H1 (cell line): ENCODE data around the gene ELANE. TPM values are rescaled to one million over a fixed set of nuclear protein-coding genes. Genes with fewer than 3 reads are reported as not detected.

Experiments
- SRF ChIP-seq: IDR thresholded peaks from 2 replicates; pipeline ENCODE4 v1.6.1; 2011; ENCODE audit warnings: mild to moderate bottlenecking, low read depth, low read length, moderate library complexity
- TAF7 ChIP-seq: optimal IDR thresholded peaks from 2 replicates; pipeline ENCODE3; 2011; ENCODE audit warnings: low read depth, mild to moderate bottlenecking, inconsistent platforms, low read length, moderate library complexity, borderline replicate concordance
- polyA plus RNA-seq, 7 experiments: library from polyadenylated mRNA; depleted of rRNA in 3 of 7; stranded (reverse) in 5 of 7; unstranded in 2 of 7; fragments of >200 nt in 5 of 7; fragments of 200-250 nt in 2 of 7; gene quantifications; 1 replicate in 5 of 7; 2 replicates in 1 of 7; 4 replicates in 1 of 7; pipeline versions ENCODE4 v1.2.1 to v1.2.3, GENCODE V29; 2011 to 2013; ENCODE audit warnings: missing spikeins in 2 of 7, mixed read lengths in 2 of 7
- total RNA-seq: library from RNA; stranded (reverse); fragmentation: NEBNext Ultra II Directional; extraction: Animal tissue kit (Norgen Biotek cat#: 25700); gene quantifications from 2 replicates; pipeline ENCODE4 v1.2.1, GENCODE V29; 2021

Gene ELANE
- total and polyA plus RNA-seq, 2 of the 8 experiments (the other 6 are each of a cell fraction or from before 2014, with no cell fraction given): not detected

DNA sequence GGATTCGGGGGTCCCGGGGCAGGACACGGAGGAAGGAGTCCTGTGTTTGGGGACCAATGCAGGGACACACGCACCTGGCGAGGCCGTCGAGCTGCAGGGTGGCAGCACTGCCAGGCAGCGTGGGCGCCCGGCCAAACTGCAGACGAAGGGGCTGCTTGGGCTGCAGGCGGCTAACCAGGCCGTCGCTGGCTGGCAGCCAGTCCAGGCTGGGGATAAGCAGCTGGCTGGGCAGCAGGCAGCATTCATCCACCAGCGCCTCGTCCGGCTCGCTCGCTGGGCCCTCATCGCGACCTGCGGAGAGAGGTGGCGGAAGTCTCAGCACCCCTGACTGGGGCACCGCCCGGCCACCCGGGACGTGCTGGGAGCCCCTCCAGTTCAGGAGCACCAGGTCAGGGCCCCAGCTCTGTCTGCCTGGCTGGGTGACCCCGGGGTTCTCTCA is 18.9 kb downstream of the ELANE start (continued):
- TF ChIP-seq TAF7: no peak
- TF ChIP-seq SRF: no peak
